GM18951 (cell line): ENCODE results near the gene PLPP6.
"Not testable (repeated sequence)": the region's sequence is repeated elsewhere in the genome, so short reads cannot be mapped to it uniquely, and the experiment has no call there.

Source experiments
- POLR2A ChIP-seq: IDR thresholded peaks from 4 replicates; pipeline ENCODE4 v1.6.1; 2011; ENCODE audit warnings: mild to moderate bottlenecking; ENCODE audit not compliant: insufficient read length, insufficient read depth; ENCODE audit errors: extremely low read depth
- in situ Hi-C: fragments of 300-500 bp; cut with MboI; formaldehyde crosslinking; loops from one replicate; pipeline ENCODE4 v1.12.0; 2022; ENCODE audit warnings: low sequenced_read_pairs, mixed read lengths, inconsistent platforms; ENCODE audit not compliant: unreplicated experiment

PLPP6 gene

DNA sequence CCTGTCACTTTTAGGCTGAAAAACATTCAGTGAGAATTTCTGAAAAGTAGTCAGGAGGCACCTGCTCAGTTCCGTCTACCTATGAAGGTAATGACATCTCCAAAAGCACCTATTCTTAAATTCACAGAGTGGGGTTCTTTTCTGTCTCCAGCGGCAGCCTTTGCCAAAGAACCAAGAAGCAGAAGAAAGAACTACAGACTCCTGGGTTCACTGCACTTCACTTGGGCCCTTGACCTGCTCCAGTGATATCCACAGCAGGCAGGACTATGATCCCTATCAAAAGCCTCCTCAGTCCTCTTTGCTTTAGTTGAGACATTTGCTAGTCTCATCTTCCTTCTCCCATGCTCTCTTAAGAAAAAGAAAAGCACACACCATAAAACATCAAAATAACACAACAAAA, 19.7 kb upstream of the PLPP6 start:
- in situ Hi-C loops = no loop called here
- TF ChIP-seq POLR2A = no peak

DNA sequence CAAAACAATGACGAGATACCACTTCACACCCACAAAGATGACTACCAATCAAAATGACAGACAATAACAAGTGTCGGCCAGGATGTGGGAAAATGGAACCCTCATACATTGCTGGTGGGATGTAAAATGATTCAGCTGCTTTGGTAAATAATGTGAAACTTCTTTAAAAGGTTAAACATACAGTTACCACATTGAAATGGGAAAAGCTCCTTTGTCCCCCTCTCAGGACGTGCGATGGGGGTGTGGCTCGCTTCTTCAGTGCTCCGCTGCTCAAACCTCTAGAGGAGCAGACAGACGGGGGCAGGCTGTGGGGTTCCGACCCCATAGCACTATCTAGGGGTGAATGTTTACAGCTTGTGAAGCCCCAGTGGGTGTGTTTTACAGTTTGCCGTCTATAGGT, 8.0 kb upstream of the PLPP6 start:
- in situ Hi-C loops = no loop called here

DNA sequence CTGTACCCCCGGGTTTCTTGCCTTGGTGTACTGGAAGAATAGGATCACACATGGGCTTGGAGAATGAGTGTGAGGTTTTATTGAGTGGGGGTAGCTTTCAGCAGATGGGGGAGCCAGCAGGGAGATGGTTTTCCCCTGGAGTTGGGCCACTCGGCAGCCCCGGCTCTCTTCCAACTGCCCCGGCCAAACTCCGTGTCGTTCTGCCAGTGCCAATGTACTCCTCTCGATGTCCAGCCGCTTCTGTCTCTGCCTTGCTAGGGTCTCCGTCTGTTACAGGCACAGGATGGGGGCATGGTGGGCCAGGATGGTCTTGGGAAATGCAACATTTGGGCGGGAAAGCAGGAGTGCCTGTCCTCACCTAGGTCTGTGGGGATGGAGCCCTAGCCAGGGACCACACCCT, 7.6 kb upstream of the PLPP6 start:
- TF ChIP-seq POLR2A = no peak
- in situ Hi-C loops = no loop called here

More for the DNA sequence above, 8.0 kb upstream of the PLPP6 start:
- no peak for TF ChIP-seq POLR2A

DNA sequence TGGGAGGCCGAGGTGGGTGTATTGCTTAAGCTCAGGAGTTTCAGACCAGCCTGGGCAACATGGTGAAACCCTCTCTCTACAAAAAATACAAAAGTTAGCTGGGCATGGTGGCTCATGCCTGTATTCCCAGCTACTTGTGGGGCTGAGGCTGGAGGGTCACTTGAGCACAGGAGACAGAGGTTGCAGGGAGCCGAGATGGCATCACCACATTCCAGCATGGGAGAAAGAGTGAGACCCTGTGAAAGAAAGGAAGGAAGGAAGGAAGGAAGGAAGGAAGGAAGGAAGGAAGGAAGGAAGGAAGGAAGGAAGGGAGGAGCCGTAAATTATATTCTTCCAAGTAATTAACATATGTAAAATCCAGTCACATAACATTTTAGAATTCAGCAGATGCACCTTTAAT, 5.9 kb upstream of the PLPP6 start:
- in situ Hi-C loops = not testable (repeated sequence)

DNA sequence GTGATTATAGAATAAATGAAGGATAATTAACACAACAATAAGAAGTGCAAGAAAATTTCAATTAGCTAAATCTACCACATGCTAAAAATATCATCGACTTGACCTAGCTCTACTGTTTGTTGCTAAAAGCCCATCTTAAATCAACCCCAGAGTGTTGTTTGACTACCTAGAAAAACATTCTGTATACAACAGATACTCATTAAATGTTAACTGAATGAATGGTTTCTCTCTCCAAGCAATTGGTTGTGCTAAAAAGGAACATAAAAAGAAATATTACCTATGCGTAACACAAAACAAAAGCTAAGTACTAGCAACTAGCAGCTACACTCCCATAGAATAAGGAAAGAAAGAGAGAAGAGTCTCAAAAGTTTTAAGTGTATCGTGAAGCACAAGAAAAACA, 5.5 kb upstream of the PLPP6 start:
- in situ Hi-C loops = no loop called here
- no peak for TF ChIP-seq POLR2A

DNA sequence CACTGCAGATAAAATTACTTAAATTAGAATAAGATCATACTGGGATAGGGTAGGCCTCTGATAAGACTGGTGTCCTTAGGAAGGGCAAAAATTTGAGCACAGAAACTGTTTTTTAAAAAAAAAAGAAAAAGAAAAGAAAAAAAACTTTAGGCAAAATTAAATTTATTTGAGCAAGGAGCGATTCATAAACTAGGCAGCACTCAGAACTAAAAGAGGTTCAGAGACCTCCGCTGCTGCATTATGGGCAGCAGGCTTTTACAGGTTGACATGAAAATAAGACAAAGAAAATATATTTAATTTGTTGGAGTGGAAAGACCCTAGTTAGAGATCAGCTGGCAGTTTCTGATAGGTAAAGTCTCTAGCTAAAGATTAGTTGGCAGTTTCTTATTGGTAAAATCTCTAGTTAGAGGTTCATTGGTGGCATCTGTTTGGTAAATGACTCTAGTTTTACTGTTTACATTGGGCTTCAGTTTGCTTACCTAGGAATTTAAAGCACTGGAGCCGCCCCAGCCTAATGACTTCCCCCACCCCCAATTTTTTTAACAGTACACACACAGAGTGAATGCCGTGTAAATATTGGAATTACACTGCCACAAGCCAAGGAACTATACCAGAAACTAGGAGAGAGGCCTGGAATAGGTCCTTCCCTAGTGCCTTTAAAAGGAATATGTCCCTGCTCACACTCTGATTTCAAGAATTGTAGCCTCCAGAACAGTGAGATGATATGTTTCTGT, 4.5 kb upstream of the PLPP6 start:
- TF ChIP-seq POLR2A = no peak
- in situ Hi-C loops = no loop called here

DNA sequence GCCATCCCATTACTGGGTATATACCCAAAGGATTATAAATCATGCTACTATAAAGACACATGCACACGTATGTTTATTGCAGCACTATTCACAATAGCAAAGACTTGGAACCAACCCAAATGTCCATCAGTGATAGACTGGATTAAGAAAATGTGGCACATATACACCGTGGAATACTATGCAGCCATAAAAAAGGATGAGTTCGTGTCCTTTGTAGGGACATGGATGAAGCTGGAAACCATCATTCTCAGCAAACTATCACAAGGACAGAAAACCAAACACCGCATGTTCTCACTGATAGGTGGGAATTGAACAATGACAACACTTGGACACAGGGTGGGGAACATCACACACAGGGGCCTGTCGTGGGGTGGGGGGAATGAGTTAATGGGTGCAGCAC, 1.4 kb upstream of the PLPP6 start:
- in situ Hi-C loops = not testable (repeated sequence)

DNA sequence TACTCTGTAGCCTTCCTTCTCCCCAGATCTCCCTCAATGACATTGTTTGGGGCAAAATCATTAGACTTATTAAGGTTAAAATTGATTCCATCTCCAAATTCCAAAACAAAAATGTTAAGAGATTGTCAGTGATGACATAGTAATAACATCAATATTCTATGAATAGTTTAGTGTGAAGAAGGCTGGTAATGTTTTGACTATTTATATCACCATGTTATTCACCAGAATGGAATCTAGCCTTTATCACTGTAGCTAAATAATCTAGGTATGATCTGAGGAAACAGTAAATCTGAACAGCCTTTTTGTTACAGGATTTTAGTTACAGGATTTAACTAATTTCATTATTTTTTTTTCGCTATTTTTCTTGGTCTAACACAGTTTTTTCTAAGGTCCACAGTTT, 929 bp upstream of the PLPP6 start:
- in situ Hi-C loops = no loop called here
- no peak for TF ChIP-seq POLR2A

DNA sequence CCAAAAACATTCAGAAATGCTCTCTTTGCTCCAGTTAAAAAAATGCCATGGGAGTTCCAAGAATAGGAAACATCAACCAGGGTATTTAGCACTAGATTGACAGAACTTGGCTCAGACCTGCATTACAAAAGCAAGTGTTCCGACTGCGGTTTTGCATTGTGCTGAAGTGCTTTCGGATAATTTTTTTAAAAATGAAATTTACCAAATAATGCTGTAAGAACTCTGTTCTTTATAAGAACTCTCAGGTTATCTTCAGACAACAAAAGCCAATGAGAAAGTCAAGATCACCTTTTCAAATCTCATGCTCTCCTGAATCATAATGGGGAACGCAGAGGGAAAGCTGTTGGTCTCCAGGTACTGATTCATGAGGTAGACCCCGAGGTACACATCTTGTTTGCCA, 483 bp upstream of the PLPP6 start:
- in situ Hi-C loops = no loop called here
- TF ChIP-seq POLR2A = no peak

DNA sequence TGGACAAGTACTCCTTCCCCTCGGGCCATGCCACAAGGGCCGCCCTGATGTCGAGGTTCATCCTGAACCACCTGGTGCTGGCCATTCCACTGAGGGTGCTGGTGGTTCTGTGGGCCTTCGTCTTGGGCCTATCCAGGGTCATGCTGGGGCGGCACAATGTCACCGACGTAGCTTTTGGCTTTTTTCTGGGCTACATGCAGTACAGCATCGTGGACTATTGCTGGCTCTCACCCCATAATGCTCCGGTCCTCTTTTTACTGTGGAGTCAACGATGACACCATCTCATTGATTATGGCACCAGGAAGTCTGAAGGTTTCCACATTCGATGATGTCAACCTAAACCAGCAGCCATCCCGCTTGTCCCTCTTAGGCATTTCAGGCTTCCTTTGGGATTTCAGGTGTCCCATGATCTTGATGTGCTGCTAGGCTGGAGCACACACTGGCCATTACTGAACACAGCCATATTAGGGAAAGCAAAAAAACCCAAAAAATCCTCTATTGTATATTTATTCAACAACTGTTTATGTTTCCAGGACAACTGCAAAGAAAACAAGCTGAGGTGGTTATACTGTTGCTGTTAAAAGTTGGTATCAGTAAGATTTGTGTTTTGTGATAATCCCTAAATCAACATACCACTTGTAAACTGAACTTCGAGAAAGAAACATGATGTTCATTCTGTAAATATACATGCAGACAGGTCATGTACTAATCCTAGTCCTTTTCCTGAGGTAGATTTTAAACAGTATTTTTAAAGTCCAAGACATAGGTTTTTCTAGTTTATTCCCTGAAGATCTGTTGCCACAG, 1.1 kb downstream of the PLPP6 start:
- in situ Hi-C loops = no loop called here
- TF ChIP-seq POLR2A = no peak

DNA sequence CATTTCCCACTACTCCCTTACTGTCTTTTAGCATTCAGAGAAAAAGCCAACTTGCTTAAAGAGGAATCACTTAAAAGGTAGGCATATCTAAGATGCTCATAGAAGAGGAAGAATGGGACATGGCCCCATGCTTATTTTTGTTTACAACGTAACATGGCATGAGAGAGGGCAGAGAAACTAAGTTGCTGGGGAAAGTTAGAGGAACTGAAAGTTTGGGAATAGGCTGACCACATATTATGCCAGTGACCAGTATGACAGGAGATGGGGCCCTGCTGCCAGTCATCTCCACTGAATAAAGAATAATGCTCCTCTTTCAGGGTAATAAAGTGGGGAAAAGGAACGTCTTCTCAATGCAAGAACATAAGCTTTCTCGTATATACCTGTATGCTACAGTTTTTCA, 1.9 kb downstream of the PLPP6 start:
- no peak for TF ChIP-seq POLR2A
- in situ Hi-C loops = no loop called here

DNA sequence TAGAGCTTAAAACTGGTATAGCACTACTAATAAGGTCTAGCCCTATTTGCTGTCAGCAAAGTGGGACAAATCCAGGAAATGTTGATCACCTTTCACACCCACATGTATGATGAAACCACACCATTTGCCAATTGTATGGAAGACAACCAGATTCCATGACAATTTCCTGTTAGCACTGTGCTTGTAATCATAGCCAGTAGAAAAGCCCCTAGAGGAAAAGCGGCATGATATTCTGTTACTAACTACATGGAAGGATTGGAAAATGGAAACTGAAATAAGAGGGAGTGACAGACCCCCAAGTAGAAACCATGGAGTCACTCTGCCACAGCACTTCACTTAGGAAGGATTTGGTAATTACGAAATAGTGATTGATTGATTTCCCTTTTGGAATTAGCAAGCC, 3.3 kb downstream of the PLPP6 start:
- in situ Hi-C loops = no loop called here
- no peak for TF ChIP-seq POLR2A

DNA sequence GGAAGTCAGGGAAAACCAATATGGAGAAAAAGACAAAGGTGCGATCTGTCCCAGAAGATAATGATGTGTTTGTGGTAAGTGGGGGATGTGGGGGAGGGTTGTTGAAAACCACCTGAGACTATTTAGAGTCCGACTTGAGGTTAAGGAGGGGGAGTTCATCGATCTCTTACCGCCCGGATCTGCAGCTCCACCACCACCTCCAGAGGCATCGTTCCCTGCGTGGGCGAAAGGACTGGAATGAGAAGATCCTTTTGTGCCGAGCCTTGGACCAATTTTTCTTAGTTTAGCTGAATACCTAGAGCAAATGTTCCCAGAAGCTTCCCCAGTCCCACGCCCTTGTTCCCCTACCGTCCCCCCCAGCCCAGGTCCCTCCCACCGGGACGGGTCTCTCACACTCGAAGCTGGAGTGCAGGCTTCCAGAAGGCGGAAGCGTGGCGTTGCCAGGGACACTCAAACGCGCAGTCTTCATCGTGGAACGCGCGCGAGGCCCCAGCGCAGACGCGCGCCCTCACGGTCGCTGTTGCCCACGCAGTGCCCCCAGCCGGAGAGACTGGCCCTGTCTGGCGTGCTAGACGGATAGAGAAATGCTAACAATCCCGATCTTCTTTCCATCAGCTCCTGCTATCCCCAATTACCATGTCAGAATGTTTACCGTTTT, 4.1 kb downstream of the PLPP6 start, which contains the start of gene SPATA6L:
Gene SPATA6L (minus strand): TSS at position 439 of the 658 bp plus-strand sequence. CDS start 230 bp downstream, at position 209.
- TF ChIP-seq POLR2A = no peak
- in situ Hi-C loops = no loop called here

DNA sequence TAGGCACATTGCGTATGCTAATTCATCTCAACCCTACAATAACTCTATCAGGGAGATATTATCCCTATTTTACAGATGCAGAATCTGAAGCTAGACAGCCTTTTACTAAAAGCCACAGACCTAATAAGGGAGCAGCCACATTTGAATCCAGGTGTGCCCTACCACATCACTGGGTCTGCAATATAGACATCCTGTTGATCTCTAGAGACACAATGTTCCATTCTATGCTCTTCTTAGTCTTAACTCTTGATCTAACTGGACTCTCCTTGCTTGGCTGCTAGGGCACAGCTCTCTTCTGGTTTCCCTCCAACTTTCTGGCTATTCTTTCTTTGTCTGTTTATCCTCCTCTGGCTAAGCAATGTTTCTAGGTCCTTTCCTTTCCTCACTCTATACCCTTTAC, 5.6 kb downstream of the PLPP6 start:
- in situ Hi-C loops = no loop called here
- no peak for TF ChIP-seq POLR2A

DNA sequence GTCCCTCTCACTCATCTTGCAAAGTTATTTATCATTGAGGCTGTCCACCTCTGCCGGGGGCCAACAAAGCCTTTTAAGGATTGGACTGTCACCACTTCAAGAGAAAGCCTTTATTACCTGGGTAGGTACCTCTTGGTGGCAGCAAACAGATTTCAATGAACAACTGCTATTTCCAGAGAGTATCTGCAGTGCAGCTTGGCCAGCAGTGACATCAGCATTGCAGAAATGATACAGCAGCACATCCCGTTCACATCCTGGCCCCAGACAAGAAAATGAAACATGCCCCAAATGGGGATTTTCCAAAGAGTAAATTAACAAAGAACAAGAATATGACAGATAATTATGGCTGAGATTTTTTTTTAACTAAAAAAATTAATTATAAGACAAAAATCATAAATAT, 6.5 kb downstream of the PLPP6 start:
- TF ChIP-seq POLR2A = no peak
- in situ Hi-C loops = no loop called here
